ENCODE data around the gene GNGT1. TPM values are rescaled to one million over a fixed set of nuclear protein-coding genes. Genes with fewer than 3 reads are reported as not detected.

GNGT1 gene
- polyA plus RNA-seq, 1 experiment: not detected

GRCh38 chr7:93923942-93924341, 17.6 kb downstream of the GNGT1 start:
- ChIA-PET POLR2A (no interaction called here), CTCF (interaction anchor here (1.1 to 1.2 kb wide), 2 partner anchors 21 to 23 kb away, joined by 4 to 5 read pairs; no protein-coding TSS in a partner anchor)
- H3K4me3 ChIP-seq (ENCODE audit: low read depth, low read length): peak overlapping the region; percentile 65
- peaks cover 7% of the 10 kb centered on the region for H3K36me3 ChIP-seq (ENCODE audit: control insufficient read depth, insufficient read depth, low read length)
- no peaks in the 10 kb centered on the region for H3K27me3 ChIP-seq (ENCODE audit: control insufficient read depth, insufficient read depth, low read length)
- no peak for TF ChIP-seq CTCF (IDR thresholded peaks at IDR 0.05; ENCODE audit: insufficient read depth, low read depth, low read length)
- no peak for DNase-seq (ENCODE audit: low read depth)

- Histone ChIP-seq H3K36me3 (ENCODE audit: control insufficient read depth, insufficient read depth, low read length) (peaks cover 7% of the 10 kb centered on the region), H3K4me3 (ENCODE audit: low read depth, low read length) (no peak overlapping the region), H3K27me3 (ENCODE audit: control insufficient read depth, insufficient read depth, low read length) (no peaks in the 10 kb centered on the region)
- DNase-seq (ENCODE audit: low read depth): no peak
- POLR2A ChIA-PET: no interaction called here
- CTCF ChIA-PET: no interaction called here
- TF ChIP-seq CTCF (IDR thresholded peaks at IDR 0.05; ENCODE audit: insufficient read depth, low read depth, low read length): no peak
Observed at GRCh38 chr7:93926800-93927199, 20.4 kb downstream of the GNGT1 start.

GRCh38 chr7:93927585-93927984, 21.2 kb downstream of the GNGT1 start:
- ChIA-PET CTCF (interaction anchor here (2.1 kb wide), 1 partner anchor 25 kb away, joined by 9 read pairs; no protein-coding TSS in a partner anchor), POLR2A (no interaction called here)
- DNase-seq (ENCODE audit: low read depth): no peak

GRCh38 chr7:93931655-93932054, 25.3 kb downstream of the GNGT1 start:
- Histone ChIP-seq H3K4me3 (ENCODE audit: low read depth, low read length) (no peak overlapping the region), H3K27me3 (ENCODE audit: control insufficient read depth, insufficient read depth, low read length) (no peaks in the 10 kb centered on the region), H3K36me3 (ENCODE audit: control insufficient read depth, insufficient read depth, low read length) (peaks cover 7% of the 10 kb centered on the region)
- TF ChIP-seq CTCF (IDR thresholded peaks at IDR 0.05; ENCODE audit: insufficient read depth, low read depth, low read length): no peak
- CTCF ChIA-PET: interaction anchor here (0.6 to 1.6 kb wide), 5 partner anchors 9 to 31 kb away, joined by 3 to 6 read pairs (median 4); no protein-coding TSS in a partner anchor
- no peak for DNase-seq (ENCODE audit: low read depth)
- POLR2A ChIA-PET: no interaction called here

More at GRCh38 chr7:93927585-93927984, 21.2 kb downstream of the GNGT1 start:
- no peak for TF ChIP-seq CTCF (IDR thresholded peaks at IDR 0.05; ENCODE audit: insufficient read depth, low read depth, low read length)
- Histone ChIP-seq H3K36me3 (ENCODE audit: control insufficient read depth, insufficient read depth, low read length) (peaks cover 7% of the 10 kb centered on the region), H3K4me3 (ENCODE audit: low read depth, low read length) (no peak overlapping the region), H3K27me3 (ENCODE audit: control insufficient read depth, insufficient read depth, low read length) (no peaks in the 10 kb centered on the region)

GRCh38 chr7:93933156-93933555, 26.8 kb downstream of the GNGT1 start:
- no peak for TF ChIP-seq CTCF (IDR thresholded peaks at IDR 0.05; ENCODE audit: insufficient read depth, low read depth, low read length)
- Histone ChIP-seq H3K27me3 (ENCODE audit: control insufficient read depth, insufficient read depth, low read length) (no peaks in the 10 kb centered on the region), H3K36me3 (ENCODE audit: control insufficient read depth, insufficient read depth, low read length) (no peaks in the 10 kb centered on the region), H3K4me3 (ENCODE audit: low read depth, low read length) (no peak overlapping the region)
- POLR2A ChIA-PET: no interaction called here
- CTCF ChIA-PET: no interaction called here
- no peak for DNase-seq (ENCODE audit: low read depth)
